GM21786 (cell line): ENCODE data around the gene FAM200A.
"Not testable (repeated sequence)": the region's sequence is repeated elsewhere in the genome, so short reads cannot be mapped to it uniquely, and the experiment has no call there.

Experiments
- ATAC-seq: cut with Tn5 transposase; IDR thresholded peaks from one replicate; pipeline ENCODE4 v1.9.1; 2021; ENCODE audit not compliant: unreplicated experiment

The FAM200A gene

GRCh38 chr7:99559175-99559915 is 7.4 kb upstream of the FAM200A start:
- ATAC-seq, result no peak

GRCh38 chr7:99558306-99559174 is 6.6 kb upstream of the FAM200A start, which contains the start of gene ZNF655:
Gene ZNF655, plus strand, starts transcription at chr7:99558642. Its CDS starts 1,918 bp downstream, at chr7:99560560.
- ATAC-seq, result peak; percentile 80

GRCh38 chr7:99557940-99558305 is 6.0 kb upstream of the FAM200A start:
- no peak for ATAC-seq

GRCh38 chr7:99557196-99557607 is 5.3 kb upstream of the FAM200A start:
- ATAC-seq, result no peak

GRCh38 chr7:99554939-99555338 is 3.0 kb upstream of the FAM200A start:
- no peak for ATAC-seq

GRCh38 chr7:99553039-99553438 is 1.1 kb upstream of the FAM200A start:
- ATAC-seq, result no peak

- ATAC-seq, result no peak
Measured at GRCh38 chr7:99551334-99551733, 580 bp downstream of the FAM200A start.

GRCh38 chr7:99549545-99549944 is 2.4 kb downstream of the FAM200A start:
- not testable (repeated sequence) for ATAC-seq

- ATAC-seq, result not testable (repeated sequence)
Measured at GRCh38 chr7:99545308-99545707, 6.6 kb downstream of the FAM200A start.

- no peak for ATAC-seq
Measured at GRCh38 chr7:99543916-99544315, 8.0 kb downstream of the FAM200A start.

- no peak for ATAC-seq
Measured at GRCh38 chr7:99543081-99543671, 8.7 kb downstream of the FAM200A start.

GRCh38 chr7:99541212-99541611 is 10.7 kb downstream of the FAM200A start:
- ATAC-seq, result no peak

GRCh38 chr7:99540542-99540941 is 11.4 kb downstream of the FAM200A start:
- ATAC-seq, result no peak

- ATAC-seq, result no peak
Measured at GRCh38 chr7:99539213-99539811, 12.6 kb downstream of the FAM200A start.

GRCh38 chr7:99535667-99536066 is 16.2 kb downstream of the FAM200A start:
- ATAC-seq, result no peak

GRCh38 chr7:99531354-99531765 is 20.6 kb downstream of the FAM200A start:
- ATAC-seq, result no peak

GRCh38 chr7:99525713-99526440 is 26.0 kb downstream of the FAM200A start:
- no peak for ATAC-seq

GRCh38 chr7:99521399-99521798 is 30.5 kb downstream of the FAM200A start:
- no peak for ATAC-seq

GRCh38 chr7:99514050-99514449 is 37.9 kb downstream of the FAM200A start:
- no peak for ATAC-seq

- peak; percentile 2 for ATAC-seq
Measured at GRCh38 chr7:99505324-99505662, 46.6 kb downstream of the FAM200A start.
